OCI-LY7 (cell line): ENCODE data around the gene METAP2. TPM values are rescaled to one million over a fixed set of nuclear protein-coding genes. Genes with fewer than 3 reads are reported as not detected.
A peak's percentile ranks its signal among the peaks of the same experiment; 100 is the strongest.

Experiments
- BruUV-seq: library from RNA; stranded (reverse); fragments of 400-500 nt; replicated peaks from 2 replicates; lab custom pipeline; 2021; lab: Mats Ljungman, UMichigan
- CTCF ChIA-PET: fragments of 300-600 bp; sonication (Branson Sonifier 250); formaldehyde crosslinking; loops from one replicate; lab custom pipeline; 2022; ENCODE audit warnings: antibody characterized with exemption; ENCODE audit not compliant: unreplicated experiment; lab: Charles Lee
- POLR2A ChIA-PET: fragments of 300-600 bp; sonication (Branson Sonifier 250); formaldehyde crosslinking; loops from one replicate; lab custom pipeline; 2022; ENCODE audit warnings: antibody characterized with exemption; lab: Charles Lee
- DNase-seq: peaks from one replicate; pipeline ENCODE4 v3.0.0-alpha.2; 2015; ENCODE audit warnings: low spot score
- H2AFZ ChIP-seq: fragments of 200-600 bp; sonication (generic), shearing (Covaris generic); 2 replicates; pipeline ENCODE4 v1.6.1; 2014; ENCODE audit warnings: mild to moderate bottlenecking, antibody characterized with exemption, low read length, moderate library complexity
- H3K27ac ChIP-seq: fragments of 200-600 bp; sonication (generic); 2 replicates; pipeline ENCODE4 v1.5.1; 2014; ENCODE audit warnings: mixed run types, low read depth, mild to moderate bottlenecking, moderate library complexity, low read length, inconsistent platforms; ENCODE audit not compliant: poor library complexity, severe bottlenecking
- H3K36me3 ChIP-seq: fragments of 200-600 bp; sonication (generic); 2 replicates; pipeline ENCODE4 v1.6.1; 2014; ENCODE audit warnings: mild to moderate bottlenecking, antibody characterized with exemption, low read length, moderate library complexity, mixed read lengths; ENCODE audit not compliant: insufficient read depth
- H3K4me1 ChIP-seq: fragments of 200-600 bp; sonication (generic); 2 replicates; pipeline ENCODE4 v1.5.1; 2014; ENCODE audit warnings: mild to moderate bottlenecking, low read length; ENCODE audit not compliant: insufficient read depth, poor library complexity, severe bottlenecking
- H3K4me2 ChIP-seq: fragments of 200-600 bp; sonication (generic); 2 replicates; pipeline ENCODE4 v1.6.1; 2014; ENCODE audit warnings: mild to moderate bottlenecking, low read length
- H3K4me3 ChIP-seq: fragments of 200-600 bp; sonication (generic); 2 replicates; pipeline ENCODE4 v1.5.1; 2014; ENCODE audit warnings: mild to moderate bottlenecking, low read depth, low read length; ENCODE audit not compliant: poor library complexity, severe bottlenecking
- H3K79me2 ChIP-seq: fragments of 200-600 bp; sonication (generic); 2 replicates; pipeline ENCODE4 v1.6.1; 2016; ENCODE audit warnings: low read depth, mild to moderate bottlenecking, low read length, moderate library complexity, mixed read lengths; ENCODE audit not compliant: insufficient read depth
- H3K9me2 ChIP-seq: fragments of 200-600 bp; sonication (generic); 2 replicates; pipeline ENCODE4 v1.6.1; 2016; ENCODE audit warnings: mild to moderate bottlenecking, low read length, mixed read lengths; ENCODE audit not compliant: insufficient read depth
- H3K9me3 ChIP-seq: fragments of 200-600 bp; sonication (generic); 2 replicates; pipeline ENCODE4 v1.6.1; 2014; ENCODE audit warnings: mild to moderate bottlenecking, mixed run types, low read length, mixed read lengths
- H4K20me1 ChIP-seq: fragments of 200-600 bp; sonication (generic); 2 replicates; pipeline ENCODE4 v1.6.1; 2014; ENCODE audit warnings: mild to moderate bottlenecking, antibody characterized with exemption, low read length, moderate library complexity, mixed read lengths; ENCODE audit not compliant: insufficient read depth
- EZH2phosphoT487 ChIP-seq: fragments of 200-600 bp; sonication (generic); IDR thresholded peaks from 2 replicates; pipeline ENCODE4 v1.6.1; 2018; ENCODE audit warnings: low read depth, borderline replicate concordance, mild to moderate bottlenecking, mixed run types, antibody characterized with exemption, low read length, moderate library complexity, mixed read lengths
- intact Hi-C: fragments of 100-400 bp; cut with micrococcal nuclease; formaldehyde crosslinking; loops from one replicate; pipeline ENCODE4 v1.10.0; 2022; ENCODE audit not compliant: unreplicated experiment
- total RNA-seq, 2 experiments: library from RNA; depleted of rRNA in 1 of 2; stranded (reverse); fragments of >200 nt in 1 of 2; shearing (Covaris generic) in 1 of 2; gene quantifications; 2 replicates each; pipeline ENCODE4 v1.2.3, GENCODE V29; 2014 to 2022
- TF ChIP-seq, protein P1 (sequence below): fragments of 200-600 bp; sonication (generic); conservative IDR thresholded peaks from 2 replicates; pipeline ENCODE4 v1.5.1; 2014; ENCODE audit warnings: mild to moderate bottlenecking, antibody characterized with exemption, low read length, moderate library complexity, mixed read lengths

The METAP2 gene
- total RNA-seq, 2 experiments from 2014 or later, result 90.3 to 177 TPM

DNA sequence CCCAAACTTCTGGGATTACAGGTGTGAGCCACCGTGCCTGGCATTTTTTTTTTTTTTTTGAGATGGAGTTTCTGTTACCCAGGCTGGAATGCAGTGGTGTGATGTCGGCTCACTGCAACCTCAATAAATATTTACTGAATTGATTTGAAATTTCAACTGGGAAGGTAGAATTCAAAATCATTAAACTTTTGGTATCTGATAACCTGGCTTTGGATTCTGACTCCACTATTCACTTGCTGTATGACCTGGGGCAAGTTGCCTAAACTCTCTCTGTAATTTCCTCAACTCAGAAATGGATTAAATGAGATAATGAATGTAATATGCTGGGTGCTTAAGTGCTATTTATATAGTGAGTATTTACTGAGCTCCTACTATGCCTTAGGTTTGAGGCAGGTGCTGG is 8.7 kb upstream of the METAP2 start:
- Histone ChIP-seq H3K79me2 (no peaks in the 10 kb centered on the region), H3K4me2 (no peak overlapping the region), H3K36me3 (no peaks in the 10 kb centered on the region), H2AFZ (no peak overlapping the region), H3K4me1 (peaks cover 32% of the 10 kb centered on the region), H3K4me3 (no peak overlapping the region), H3K9me3 (no peaks in the 10 kb centered on the region), H4K20me1 (no peaks in the 10 kb centered on the region), H3K27ac (no peak overlapping the region), H3K9me2 (no peaks in the 10 kb centered on the region)
- TF ChIP-seq, protein P1, sequence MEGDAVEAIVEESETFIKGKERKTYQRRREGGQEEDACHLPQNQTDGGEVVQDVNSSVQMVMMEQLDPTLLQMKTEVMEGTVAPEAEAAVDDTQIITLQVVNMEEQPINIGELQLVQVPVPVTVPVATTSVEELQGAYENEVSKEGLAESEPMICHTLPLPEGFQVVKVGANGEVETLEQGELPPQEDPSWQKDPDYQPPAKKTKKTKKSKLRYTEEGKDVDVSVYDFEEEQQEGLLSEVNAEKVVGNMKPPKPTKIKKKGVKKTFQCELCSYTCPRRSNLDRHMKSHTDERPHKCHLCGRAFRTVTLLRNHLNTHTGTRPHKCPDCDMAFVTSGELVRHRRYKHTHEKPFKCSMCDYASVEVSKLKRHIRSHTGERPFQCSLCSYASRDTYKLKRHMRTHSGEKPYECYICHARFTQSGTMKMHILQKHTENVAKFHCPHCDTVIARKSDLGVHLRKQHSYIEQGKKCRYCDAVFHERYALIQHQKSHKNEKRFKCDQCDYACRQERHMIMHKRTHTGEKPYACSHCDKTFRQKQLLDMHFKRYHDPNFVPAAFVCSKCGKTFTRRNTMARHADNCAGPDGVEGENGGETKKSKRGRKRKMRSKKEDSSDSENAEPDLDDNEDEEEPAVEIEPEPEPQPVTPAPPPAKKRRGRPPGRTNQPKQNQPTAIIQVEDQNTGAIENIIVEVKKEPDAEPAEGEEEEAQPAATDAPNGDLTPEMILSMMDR, result no peak
- TF ChIP-seq EZH2phosphoT487, result no peak
- DNase-seq, result no peak
- ChIA-PET POLR2A (interaction anchor here (0.6 to 1.1 kb wide), 4 partner anchors 12 to 1797 kb away, joined by 3 to 5 read pairs (median 3); no protein-coding TSS in a partner anchor), CTCF (no interaction called here)
- no TSS peak for BruUV-seq
- intact Hi-C loops, result no loop called here

- Histone ChIP-seq H4K20me1 (peaks cover 3% of the 10 kb centered on the region), H3K79me2 (peaks cover 23% of the 10 kb centered on the region), H3K9me2 (no peaks in the 10 kb centered on the region), H3K4me1 (peaks cover 39% of the 10 kb centered on the region), H3K27ac (no peak overlapping the region), H3K36me3 (peaks cover 13% of the 10 kb centered on the region), H3K4me3 (no peak overlapping the region), H3K4me2 (no peak overlapping the region), H3K9me3 (no peaks in the 10 kb centered on the region), H2AFZ (no peak overlapping the region)
- TF ChIP-seq EZH2phosphoT487, result no peak
- TF ChIP-seq, protein P1, result no peak
- ChIA-PET CTCF (no interaction called here), POLR2A (interaction anchor here (0.6 to 4.8 kb wide), 3 partner anchors 9 to 90 kb away, joined by 3 to 35 read pairs (median 3); no protein-coding TSS in a partner anchor)
- no TSS peak for BruUV-seq
- intact Hi-C loops, result no loop called here
- no peak for DNase-seq
Observed at GRCh38 chr12:95470300-95470699, 3.7 kb upstream of the METAP2 start.

DNA sequence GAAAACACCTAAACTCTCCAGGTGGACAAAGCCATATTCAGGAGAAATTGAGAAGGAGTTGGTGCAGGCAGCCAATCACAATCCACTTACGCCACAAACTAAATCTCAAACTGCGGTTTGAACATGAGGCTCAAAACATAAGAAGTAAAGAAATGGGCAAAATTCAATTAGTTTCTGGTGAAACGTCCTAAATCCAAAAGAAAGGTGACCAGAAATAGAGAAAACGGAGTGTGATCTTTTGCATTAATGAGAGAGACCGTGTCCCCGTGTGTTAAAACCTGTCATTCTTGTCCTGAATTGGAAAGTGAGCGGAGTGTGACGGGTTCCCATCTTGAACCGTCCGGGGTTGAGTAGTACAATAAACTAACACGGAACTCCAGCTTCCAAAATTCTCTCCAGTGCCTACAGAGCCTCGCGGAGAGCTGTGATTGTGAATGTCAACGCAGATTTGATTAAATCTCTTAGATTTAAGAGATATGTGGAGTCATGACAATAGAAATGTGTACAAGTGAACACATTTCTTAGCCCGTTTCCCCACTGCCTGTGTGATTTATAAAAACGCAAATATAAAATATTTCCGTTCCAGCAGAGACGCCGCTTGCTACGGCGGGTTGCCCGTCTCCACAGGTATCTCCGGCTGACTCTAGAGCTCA is 595 bp upstream of the METAP2 start:
- BruUV-seq, result TSS peak; percentile 98
- peaks cover 10% of the 10 kb centered on the region for H4K20me1 ChIP-seq
- DNase-seq, result peak; percentile 62
- intact Hi-C loops, result loop anchor here (1.0 kb wide), 1 partner anchor 34 kb away; no protein-coding TSS in a partner anchor
- peaks cover 41% of the 10 kb centered on the region for H3K4me1 ChIP-seq
- peak overlapping the region; percentile 82 for H3K4me2 ChIP-seq
- peaks cover 44% of the 10 kb centered on the region for H3K36me3 ChIP-seq
- POLR2A ChIA-PET, result interaction anchor here (0.6 to 4.8 kb wide), 27 partner anchors 10 to 469 kb away, joined by 3 to 35 read pairs (median 5); partner anchors contain the start of genes CCDC38 and NR2C1
- peak overlapping the region; percentile 80 for H3K27ac ChIP-seq
- 0 out of 2 replicates have a peak, but pooled peaks cover 4% of the 10 kb centered on the region for H3K9me3 ChIP-seq
- H3K4me3 ChIP-seq, result peak overlapping the region; percentile 97
- CTCF ChIA-PET, result no interaction called here
- no peaks in the 10 kb centered on the region for H3K9me2 ChIP-seq
- peak overlapping the region; percentile 81 for H2AFZ ChIP-seq
- peaks cover 53% of the 10 kb centered on the region for H3K79me2 ChIP-seq
- TF ChIP-seq, protein P1, result no peak
- TF ChIP-seq EZH2phosphoT487, result no peak
